ENCODE results near the gene HES5.

HES5 gene

DNA sequence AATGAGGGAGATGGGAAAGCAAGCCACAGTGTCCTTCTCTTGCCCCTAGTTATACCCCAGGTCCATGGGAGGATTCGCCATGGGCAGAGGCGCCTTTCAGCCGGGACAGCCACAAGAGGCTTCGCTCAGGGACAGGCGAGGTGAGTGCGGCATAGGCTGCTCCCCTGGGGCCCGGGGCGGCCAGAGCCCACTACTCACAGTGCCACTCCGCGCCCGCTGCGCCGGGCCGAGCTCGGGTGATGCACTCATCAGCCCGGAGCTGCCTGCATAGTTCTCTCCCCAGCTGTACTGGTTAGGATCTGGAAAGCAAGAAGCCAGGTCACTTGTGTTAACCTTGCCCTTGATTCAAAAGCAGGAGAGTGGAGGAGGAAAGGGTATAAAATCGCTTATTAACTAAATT lies 12.1 kb downstream of the HES5 start:
- TF ChIP-seq, protein P1, sequence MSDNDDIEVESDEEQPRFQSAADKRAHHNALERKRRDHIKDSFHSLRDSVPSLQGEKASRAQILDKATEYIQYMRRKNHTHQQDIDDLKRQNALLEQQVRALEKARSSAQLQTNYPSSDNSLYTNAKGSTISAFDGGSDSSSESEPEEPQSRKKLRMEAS (IDR thresholded peaks at IDR 0.05; ENCODE audit: low read depth, low read length) = no peak
- TF ChIP-seq, protein P2, sequence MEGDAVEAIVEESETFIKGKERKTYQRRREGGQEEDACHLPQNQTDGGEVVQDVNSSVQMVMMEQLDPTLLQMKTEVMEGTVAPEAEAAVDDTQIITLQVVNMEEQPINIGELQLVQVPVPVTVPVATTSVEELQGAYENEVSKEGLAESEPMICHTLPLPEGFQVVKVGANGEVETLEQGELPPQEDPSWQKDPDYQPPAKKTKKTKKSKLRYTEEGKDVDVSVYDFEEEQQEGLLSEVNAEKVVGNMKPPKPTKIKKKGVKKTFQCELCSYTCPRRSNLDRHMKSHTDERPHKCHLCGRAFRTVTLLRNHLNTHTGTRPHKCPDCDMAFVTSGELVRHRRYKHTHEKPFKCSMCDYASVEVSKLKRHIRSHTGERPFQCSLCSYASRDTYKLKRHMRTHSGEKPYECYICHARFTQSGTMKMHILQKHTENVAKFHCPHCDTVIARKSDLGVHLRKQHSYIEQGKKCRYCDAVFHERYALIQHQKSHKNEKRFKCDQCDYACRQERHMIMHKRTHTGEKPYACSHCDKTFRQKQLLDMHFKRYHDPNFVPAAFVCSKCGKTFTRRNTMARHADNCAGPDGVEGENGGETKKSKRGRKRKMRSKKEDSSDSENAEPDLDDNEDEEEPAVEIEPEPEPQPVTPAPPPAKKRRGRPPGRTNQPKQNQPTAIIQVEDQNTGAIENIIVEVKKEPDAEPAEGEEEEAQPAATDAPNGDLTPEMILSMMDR (IDR thresholded peaks at IDR 0.05; ENCODE audit: low read depth, low read length) = no peak
- TF ChIP-seq MYC (IDR thresholded peaks at IDR 0.05; ENCODE audit: low read depth, low read length) (no peak), POLR2A (IDR thresholded peaks at IDR 0.05; ENCODE audit: extremely low read depth, insufficient read length) (no peak)
- H3K4me3 ChIP-seq (ENCODE audit: low read depth, low read length) = no peak overlapping the region
- no peak for DNase-seq (ENCODE audit: low read depth)

DNA sequence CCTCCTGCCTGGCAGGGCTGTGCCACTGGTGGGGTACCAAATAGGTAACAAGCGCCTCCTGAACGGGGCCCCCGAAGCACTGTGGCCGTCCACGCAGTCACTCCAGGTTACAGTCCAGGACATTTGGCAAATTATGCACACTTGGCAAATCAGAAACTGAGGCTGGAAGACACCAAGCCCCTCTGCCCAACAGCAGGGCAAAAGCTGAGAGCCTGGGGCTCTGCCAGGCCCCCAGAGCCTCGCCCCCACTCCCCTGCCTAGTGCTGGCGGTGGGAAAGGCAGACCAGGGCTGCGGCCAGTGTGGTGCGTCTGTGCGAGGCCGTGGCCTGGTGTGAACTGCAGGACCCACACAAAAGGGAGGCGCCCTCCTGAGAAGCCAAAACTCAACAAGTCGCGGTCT lies 13.1 kb downstream of the HES5 start:
- TF ChIP-seq MYC (IDR thresholded peaks at IDR 0.05; ENCODE audit: low read depth, low read length) (no peak), POLR2A (IDR thresholded peaks at IDR 0.05; ENCODE audit: extremely low read depth, insufficient read length) (no peak)
- TF ChIP-seq, protein P2 (IDR thresholded peaks at IDR 0.05; ENCODE audit: low read depth, low read length) = no peak
- TF ChIP-seq, protein P1 (IDR thresholded peaks at IDR 0.05; ENCODE audit: low read depth, low read length) = no peak
- no peak overlapping the region for H3K4me3 ChIP-seq (ENCODE audit: low read depth, low read length)
- no peak for DNase-seq (ENCODE audit: low read depth)

DNA sequence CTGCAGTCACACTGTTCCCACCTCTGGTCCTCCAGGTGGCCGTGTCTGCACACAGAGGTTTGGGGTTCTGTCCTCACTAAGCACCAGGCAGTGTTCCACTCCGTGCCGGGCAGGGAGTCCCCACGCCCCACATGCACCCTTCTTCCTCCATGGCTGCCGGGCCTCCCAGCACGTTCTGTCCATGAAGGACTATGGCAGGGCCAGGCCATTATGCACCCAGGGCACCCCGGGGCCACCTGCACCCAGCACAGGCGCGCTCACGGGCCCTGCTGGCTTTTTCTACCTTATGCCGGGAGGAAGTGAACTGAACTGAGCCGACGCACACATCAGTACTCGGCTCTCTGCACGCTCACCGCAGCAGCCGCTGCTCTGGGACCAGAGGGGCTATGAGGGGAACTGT lies 13.9 kb downstream of the HES5 start:
- no peak for DNase-seq (ENCODE audit: low read depth)
- TF ChIP-seq, protein P1 (IDR thresholded peaks at IDR 0.05; ENCODE audit: low read depth, low read length) = no peak
- TF ChIP-seq, protein P2 (IDR thresholded peaks at IDR 0.05; ENCODE audit: low read depth, low read length) = no peak
- TF ChIP-seq POLR2A (IDR thresholded peaks at IDR 0.05; ENCODE audit: extremely low read depth, insufficient read length) (no peak), MYC (IDR thresholded peaks at IDR 0.05; ENCODE audit: low read depth, low read length) (no peak)
- no peak overlapping the region for H3K4me3 ChIP-seq (ENCODE audit: low read depth, low read length)

DNA sequence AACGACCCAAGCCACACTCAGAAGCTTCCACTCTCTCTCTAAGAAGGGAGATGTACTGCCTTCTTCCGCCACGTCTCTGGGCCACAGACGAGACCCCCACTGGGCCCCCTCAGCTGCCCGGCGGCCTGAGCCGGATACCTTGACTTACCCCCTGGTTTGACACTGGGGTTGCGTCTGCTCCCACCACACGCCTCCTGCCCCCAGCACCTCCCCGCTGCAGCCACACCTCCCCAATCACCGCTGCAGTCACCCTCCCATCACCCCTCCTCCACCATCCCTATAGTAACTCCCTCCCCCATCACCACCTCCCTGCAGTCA lies 14.3 kb downstream of the HES5 start:
- no peak for TF ChIP-seq MYC (IDR thresholded peaks at IDR 0.05; ENCODE audit: low read depth, low read length)
- TF ChIP-seq, protein P2 (IDR thresholded peaks at IDR 0.05; ENCODE audit: low read depth, low read length) = no peak
- TF ChIP-seq, protein P1 (IDR thresholded peaks at IDR 0.05; ENCODE audit: low read depth, low read length) = no peak
- no peak for TF ChIP-seq POLR2A (IDR thresholded peaks at IDR 0.05; ENCODE audit: extremely low read depth, insufficient read length)
- no peak for DNase-seq (ENCODE audit: low read depth)
- no peak overlapping the region for H3K4me3 ChIP-seq (ENCODE audit: low read depth, low read length)

DNA sequence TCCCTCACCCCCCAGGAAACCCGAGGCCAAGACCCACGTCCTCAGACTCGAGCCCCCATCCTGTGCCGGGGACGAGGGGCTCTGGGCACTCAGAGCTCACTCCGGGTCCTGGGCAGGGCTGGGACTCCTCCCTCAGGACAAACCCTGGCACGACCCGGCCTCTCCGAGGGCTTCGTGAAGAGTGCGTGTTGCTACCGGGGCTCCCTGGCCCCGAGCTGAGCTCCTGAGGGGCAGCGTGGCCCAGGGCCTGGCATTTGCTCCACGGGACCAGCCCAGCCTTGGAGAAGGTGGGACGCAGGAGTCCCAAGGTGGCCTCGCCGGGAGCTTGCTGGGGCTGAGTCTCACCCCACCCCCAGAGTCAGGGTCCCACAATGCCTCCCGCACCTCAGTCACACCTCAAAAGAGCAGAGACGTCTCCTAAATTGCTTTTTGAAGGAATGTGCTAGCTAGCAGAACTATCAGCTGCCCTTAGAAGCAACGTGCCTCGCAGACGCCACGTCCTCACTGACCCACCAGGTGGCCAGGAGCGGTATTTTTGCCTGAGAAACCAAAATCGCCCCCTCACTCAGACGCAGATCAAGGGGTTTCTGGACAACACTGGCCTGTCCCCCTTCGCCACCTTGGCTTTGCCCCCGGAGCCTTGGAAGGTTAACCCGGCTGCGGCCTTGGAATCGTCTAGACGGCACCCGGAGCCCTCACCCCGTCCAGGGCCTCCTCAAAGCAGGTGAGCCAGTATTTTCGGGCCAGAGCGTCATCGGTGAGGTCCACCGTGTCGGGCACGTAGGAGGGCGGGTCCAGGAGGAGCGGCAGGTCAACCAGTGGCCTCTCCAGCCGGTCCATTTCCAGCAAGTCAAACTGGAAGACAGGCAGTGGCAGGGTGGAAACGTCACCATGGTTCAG lies 14.9 kb downstream of the HES5 start:
- DNase-seq (ENCODE audit: low read depth) = no peak
- no peak overlapping the region for H3K4me3 ChIP-seq (ENCODE audit: low read depth, low read length)
- no peak for TF ChIP-seq MYC (IDR thresholded peaks at IDR 0.05; ENCODE audit: low read depth, low read length)
- TF ChIP-seq, protein P2 (IDR thresholded peaks at IDR 0.05; ENCODE audit: low read depth, low read length) = no peak
- TF ChIP-seq, protein P1 (IDR thresholded peaks at IDR 0.05; ENCODE audit: low read depth, low read length) = no peak
- TF ChIP-seq POLR2A (IDR thresholded peaks at IDR 0.05; ENCODE audit: extremely low read depth, insufficient read length) = no peak
